HG02763 (cell line): ENCODE data around the gene OGFR.

Experiments
- ATAC-seq: cut with Tn5 transposase; IDR thresholded peaks from one replicate; pipeline ENCODE4 v1.9.1; 2021; ENCODE audit warnings: mild to moderate bottlenecking, moderate library complexity; ENCODE audit not compliant: unreplicated experiment

The OGFR gene

DNA sequence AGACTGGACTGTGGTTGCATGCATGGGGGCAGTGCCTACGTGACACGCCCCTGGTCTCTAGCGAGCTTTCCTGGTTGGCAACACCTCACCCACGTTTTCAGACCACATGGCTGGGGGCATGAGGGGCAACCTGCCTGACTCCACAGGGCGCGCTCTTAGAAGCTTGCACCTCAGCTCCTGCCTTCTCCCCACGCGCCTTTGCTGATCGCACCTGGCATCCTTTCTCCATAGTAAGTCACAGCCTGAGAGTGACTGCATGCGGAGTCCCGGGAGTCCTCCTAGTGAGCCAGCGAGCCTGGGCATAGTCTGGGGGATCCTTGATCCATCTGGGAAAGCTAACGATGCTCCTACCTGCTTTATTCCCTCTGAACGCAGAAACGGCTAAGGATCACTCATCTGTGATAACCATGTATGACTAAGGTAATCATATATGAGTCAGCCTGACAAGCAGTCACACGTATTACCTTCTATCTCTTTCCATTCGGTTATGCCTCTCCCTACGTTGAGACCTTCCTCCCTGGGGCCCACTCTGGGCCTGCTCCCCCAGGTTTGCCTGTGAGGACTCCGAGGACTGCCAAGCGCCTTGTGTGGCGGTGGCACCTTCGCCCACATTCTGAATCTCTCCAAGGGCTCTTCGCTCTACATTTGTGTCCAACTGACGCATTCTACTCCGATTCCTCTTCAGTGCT lies 52.4 kb downstream of the OGFR start:
- no peak for ATAC-seq

DNA sequence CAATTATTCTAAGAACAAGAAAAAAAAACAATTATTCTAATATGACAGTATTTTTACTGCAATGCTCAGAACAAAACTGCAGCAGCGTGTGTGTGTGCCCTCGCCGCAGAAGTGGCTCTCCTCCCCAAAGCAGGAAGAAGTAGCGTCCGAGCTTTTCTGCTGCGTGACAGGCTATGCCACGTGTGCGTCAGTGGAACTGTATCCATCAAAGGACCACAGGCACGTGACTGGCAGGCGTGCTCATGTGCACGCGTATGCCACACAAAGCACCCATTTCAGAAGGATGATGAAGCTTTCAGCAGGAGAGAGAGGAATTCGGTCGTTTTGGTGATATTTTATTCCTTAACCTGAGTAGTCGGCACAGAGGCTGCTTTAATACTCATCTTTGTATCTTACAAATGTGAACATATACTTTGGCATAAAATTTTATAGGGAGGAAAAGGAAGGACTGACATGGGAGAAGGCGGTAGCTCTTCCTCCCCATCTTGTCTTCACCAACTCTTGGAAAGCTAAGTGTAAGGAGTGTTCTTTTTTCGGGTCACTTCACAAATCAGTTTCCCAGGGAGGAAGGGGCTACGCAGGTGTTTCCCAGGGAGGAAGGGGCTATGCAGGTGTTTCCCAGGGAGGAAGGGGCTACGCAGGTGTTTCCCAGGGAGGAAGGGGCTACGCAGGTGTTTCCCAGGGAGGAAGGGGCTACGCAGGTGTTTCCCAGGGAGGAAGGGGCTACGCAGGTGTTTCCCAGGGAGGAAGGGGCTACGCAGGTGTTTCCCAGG lies 53.6 kb downstream of the OGFR start:
- ATAC-seq: no peak

DNA sequence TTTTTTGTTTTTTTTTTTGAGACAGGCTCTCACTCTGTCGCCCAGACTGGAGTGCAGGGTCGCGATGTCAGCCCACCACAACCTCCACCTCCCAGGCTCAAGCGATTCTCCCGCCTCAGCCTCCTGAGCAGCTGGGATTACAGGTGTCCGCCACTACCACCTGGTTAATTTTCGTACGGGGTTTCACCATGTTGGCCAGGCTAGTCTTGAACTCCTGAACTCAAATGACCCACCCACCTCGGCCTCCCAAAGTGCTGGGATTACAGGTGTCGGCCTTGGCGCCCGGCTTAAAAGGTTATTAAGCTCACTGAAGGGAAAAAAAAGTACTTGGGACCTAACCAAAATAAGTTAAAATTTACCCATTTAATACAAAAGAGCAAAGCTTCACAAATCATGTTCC lies 55.1 kb downstream of the OGFR start:
- no peak for ATAC-seq

DNA sequence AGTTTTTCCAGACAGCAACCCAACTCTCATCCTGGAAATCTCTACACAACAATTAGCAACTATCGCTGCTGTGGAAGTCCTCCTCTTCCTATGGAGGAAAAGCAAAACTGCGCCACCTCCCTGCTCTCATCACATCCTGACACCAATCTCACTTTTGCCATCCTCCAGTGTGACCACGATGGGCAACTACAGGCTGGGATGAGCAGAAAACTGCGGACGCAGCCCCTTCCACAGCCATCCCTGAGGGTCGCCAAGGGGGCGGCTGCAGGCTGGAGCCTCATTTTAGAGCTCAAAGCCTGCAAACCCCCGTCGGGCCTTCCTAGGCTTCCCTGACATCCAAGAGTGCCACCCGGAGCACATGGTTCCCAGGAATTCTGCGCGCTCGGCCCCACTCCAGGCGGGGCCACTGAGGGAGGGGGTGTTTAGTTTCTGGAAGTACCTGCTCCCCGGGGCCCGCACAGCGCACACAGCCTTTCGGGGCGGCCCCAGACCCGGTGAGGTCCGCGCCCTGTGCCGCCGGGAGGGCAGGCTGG lies 55.8 kb downstream of the OGFR start:
- no peak for ATAC-seq

DNA sequence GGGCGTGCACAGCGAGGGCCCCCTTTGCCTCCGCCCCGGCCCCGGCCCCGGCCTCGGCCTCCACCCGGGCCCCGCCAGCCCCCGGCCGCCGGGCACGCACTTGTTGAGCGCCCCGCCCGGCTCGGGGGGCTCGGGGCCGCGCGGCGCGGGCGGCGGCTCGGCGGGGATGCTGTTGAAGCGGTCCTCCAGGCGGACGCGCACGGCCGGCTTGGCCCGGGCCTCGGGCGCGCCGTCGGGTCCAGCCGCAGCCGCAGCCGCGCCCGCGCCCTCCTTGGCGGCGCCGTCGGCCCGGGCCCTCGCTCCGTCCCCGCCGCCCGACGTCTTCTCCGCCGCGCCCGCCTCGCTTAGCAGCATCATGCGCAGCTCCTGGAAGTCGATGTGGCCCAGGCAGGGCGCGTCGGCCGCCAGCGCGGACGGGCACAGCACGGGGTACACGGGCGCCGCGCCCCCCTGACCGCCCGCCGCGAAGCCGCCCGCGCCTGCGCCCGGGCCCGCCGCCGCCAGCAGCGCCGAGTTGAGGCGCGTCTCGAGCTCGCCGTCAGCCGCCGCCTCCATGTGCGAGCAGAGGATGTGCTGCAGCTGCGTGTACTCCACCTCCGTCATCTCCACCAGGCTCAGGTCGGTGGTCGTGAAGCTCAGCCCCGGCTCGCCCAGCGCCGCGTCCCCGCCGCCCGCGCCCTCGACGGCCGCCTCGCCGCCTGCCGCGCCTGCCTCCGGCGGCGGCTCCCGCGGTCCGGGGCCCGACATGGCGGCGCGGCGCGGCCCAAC lies 56.5 kb downstream of the OGFR start:
- ATAC-seq: peak; percentile 34

DNA sequence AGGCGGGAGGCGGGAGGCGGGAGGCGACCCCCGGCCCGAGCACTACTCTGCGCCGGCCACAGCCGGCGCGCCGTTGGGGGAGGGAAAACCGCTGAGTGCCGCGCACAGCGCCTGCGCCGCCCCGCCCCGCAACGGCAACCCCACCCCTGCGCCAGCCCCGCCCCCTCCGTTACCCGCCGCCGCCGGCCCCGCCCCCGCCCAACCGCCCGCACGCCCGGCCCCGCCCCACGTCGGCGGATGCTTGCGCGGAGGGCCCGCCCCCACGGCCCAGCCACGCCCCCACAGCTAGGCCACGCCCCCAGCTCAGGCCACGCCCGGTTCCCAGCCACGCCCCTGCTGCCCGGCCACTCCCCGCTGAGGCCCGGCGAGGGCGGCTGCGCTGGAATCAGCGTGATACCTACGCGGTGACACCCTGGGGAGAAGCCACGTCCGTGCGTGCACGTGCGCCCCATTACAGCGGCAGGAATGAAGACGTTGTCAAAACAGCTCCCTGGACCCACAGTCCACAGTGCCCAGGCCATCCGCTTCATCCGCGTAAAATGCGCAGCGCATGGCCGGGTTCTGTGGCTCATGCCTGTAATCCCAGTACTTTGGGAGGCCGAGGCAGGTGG lies 57.2 kb downstream of the OGFR start, which contains the start of gene TCFL5:
Gene TCFL5, minus strand, starts transcription at position 97 of the 611 bp plus-strand sequence. CDS start 152 bp downstream, outside the sequence.
- ATAC-seq: peak; percentile 83
